Neural progenitor cell (in vitro differentiated cells): Measurements from ENCODE around the gene RAB3A. TPM values are rescaled to one million over a fixed set of nuclear protein-coding genes. Genes with fewer than 3 reads are reported as not detected.

Experiments used
- small RNA-seq: library from RNA; depleted of rRNA; stranded (forward); fragments of <200 nt; gene quantifications from one replicate; pipeline ENCODE3, GENCODE V24; 2015
- total RNA-seq: library from RNA; depleted of rRNA; stranded (reverse); fragments of >200 nt; gene quantifications from 2 replicates; pipeline ENCODE4 v1.2.3, GENCODE V29; 2015; ENCODE audit warnings: low replicate concordance

The RAB3A gene
- total RNA-seq, 1 donor from 2014 or later: 1.1 TPM

Small RNA genes lying within 50 kb of the gene (small RNA-seq; reads per million reads assigned to genes)
- gene IFI30: not detected

Other genes starting within 250 kb of the RAB3A start
- gene KCNN1, start 236.9 kb downstream of the RAB3A start, total RNA-seq: 1.8 and 5.5 TPM in 2 replicates
- gene ARRDC2, start 195.9 kb downstream of the RAB3A start, total RNA-seq: 4.7 and 14.4 TPM in 2 replicates
- gene IL12RB1, start 117.1 kb downstream of the RAB3A start, total RNA-seq: not detected in 2 replicates
- gene MAST3, start 106.3 kb downstream of the RAB3A start, total RNA-seq: 2.1 and 5.1 TPM in 2 replicates
- 21.4 and 41.8 TPM in 2 replicates for gene PIK3R2, start 50.9 kb downstream of the RAB3A start, total RNA-seq
- 0.62 TPM in 1 of 2 replicates, not detected in the other for gene IFI30, start 30.2 kb downstream of the RAB3A start, total RNA-seq
- 28.1 and 37.7 TPM in 2 replicates for gene MPV17L2, start 10.8 kb downstream of the RAB3A start, total RNA-seq
- 0.28 and 0.62 TPM in 2 replicates for gene PDE4C, start 22.4 kb upstream of the RAB3A start, total RNA-seq
- 0.11 and 1.4 TPM in 2 replicates for gene IQCN, start 70.4 kb upstream of the RAB3A start, total RNA-seq
- gene JUND, start 77.6 kb upstream of the RAB3A start, total RNA-seq: 51.7 and 107 TPM in 2 replicates
- 440 and 768 TPM in 2 replicates for gene LSM4, start 119.0 kb upstream of the RAB3A start, total RNA-seq
- 2.1 and 5.7 TPM in 2 replicates for gene PGPEP1, start 136.6 kb upstream of the RAB3A start, total RNA-seq
- 0.19 and 2.5 TPM in 2 replicates for gene GDF15, start 182.1 kb upstream of the RAB3A start, total RNA-seq
- gene LRRC25, start 193.6 kb upstream of the RAB3A start, total RNA-seq: 0.03 TPM in 1 of 2 replicates, not detected in the other
- gene SSBP4, start 215.4 kb upstream of the RAB3A start, total RNA-seq: 21.1 and 50.5 TPM in 2 replicates
- 81.7 and 203 TPM in 2 replicates for gene ISYNA1, start 234.1 kb upstream of the RAB3A start, total RNA-seq